SK-MEL-5 (cell line): ENCODE data around the gene FAF1. TPM values are rescaled to one million over a fixed set of nuclear protein-coding genes. Genes with fewer than 3 reads are reported as not detected.
"Not testable (repeated sequence)": the region's sequence is repeated elsewhere in the genome, so short reads cannot be mapped to it uniquely, and the experiment has no call there.

Experiments
- DNase-seq: peaks from one replicate; pipeline ENCODE4 v3.0.0-alpha.2; 2016; ENCODE audit warnings: low read depth, low spot score
- in situ Hi-C: cut with HindIII; loops from 2 replicates; pipeline ENCODE4 v1.10.0; 2016; ENCODE audit warnings: low sequenced_read_pairs, high pct_unique_total_duplicates, low pct_unique_long_range_greater_than_20kb
- total RNA-seq: library from RNA; depleted of rRNA; stranded (reverse); fragments of >200 nt; shearing (Covaris generic); gene quantifications from 2 replicates; pipeline ENCODE4 v1.2.3, GENCODE V29; 2014

FAF1 gene
- total RNA-seq, 1 experiment from 2014 or later = 73.3 TPM

DNA sequence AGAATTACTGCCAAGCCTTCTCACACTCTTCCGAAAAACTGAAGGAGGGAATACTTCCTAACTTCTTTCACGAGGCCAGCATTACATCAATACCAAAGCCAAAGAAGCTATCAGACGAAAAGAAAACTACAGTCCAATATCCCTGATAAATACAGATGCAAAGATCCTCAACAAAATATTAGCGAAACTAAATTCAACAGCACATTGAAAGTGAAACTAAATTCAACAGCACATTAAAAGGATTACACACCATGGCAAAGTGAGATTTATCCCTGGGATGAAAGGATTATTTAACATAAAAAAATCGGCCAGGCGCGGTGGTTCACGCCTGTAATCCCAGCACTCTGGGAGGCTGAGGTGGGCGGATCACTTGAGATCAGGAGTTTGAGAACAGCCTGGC is 176.8 kb downstream of the FAF1 start:
- no peak for DNase-seq
- in situ Hi-C loops = no loop called here

DNA sequence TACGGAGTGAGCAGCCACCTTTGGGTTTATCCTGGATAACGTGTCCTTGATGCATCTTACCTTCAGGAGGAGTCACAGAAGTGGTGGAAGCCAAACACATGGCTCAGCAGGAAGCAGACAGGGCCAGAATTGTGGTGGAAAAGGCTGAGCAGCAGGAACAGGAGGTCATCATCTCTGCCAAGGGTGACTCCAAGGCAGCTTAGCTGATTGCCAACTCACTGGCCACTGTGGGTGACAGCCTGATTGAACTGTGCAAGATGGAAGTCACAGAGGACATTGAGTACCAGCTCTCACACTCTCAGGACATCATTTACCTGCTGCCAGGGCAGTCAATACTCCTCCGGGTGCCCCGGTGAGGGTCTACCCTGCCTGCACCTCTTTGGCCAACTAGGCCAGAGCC is 179.3 kb downstream of the FAF1 start:
- in situ Hi-C loops = no loop called here
- DNase-seq = no peak

DNA sequence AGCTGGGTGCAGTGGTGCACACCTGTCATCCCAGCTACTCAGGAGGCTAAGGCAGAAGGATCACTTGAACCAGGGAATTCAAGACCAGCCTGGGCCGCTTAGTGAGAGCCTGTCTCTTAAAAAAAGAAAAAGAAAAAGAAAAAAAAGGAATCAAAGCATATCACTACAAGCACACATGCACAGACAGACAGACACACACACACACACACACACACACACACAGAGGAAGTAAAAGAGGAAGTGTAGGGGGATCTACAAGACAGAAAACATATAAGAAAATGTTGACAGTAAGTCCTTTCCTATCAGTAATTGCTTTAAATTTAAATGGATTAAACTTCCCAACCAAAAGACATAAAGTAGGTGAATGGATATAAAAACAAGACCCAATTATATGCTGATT is 180.3 kb downstream of the FAF1 start:
- DNase-seq = no peak
- in situ Hi-C loops = no loop called here

DNA sequence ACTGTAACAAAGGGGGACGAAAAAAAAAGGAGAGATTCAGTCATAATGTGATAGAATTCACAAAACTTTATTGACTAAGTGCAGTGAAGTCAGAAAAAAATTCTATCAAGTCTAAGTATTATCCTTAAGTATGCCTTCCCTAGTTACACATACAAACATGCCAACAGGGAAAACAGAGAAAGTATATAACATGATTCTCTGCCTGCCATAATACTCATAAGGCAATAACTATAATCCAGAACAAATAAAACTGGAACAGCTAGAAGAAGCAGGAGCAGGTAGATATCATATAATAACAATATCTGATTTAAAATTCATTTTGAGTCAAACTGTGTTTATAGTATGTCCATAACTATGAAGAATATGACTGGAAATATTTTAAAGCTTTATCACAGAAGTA is 184.3 kb downstream of the FAF1 start:
- DNase-seq = no peak
- in situ Hi-C loops = no loop called here

DNA sequence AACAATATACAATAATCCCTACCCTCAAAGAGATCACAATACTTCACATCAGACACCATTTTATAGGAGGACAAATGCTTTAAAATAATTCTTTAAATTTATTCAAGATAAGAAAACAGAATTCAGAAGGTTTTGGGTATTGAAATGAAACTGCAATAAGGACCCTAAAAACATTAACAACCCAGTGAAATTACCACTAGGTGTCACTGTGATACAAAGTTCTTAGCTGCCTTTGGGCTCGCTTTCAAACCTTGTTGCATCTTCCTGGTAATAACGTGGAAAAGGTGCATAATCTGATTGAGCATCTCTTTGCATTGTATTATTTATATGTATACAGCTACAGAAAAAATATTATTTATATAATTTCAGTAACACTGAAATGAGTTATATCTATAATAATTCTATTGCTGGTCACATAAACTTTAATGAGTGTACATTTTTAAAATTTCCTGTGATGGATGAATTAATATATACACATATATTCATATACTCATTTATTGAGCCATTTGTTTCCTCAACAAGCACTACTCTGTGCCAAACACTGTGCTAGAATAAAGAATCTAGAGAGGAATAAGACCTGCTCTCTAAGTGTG is 185.2 kb downstream of the FAF1 start:
- DNase-seq = peak; percentile 69
- in situ Hi-C loops = no loop called here

DNA sequence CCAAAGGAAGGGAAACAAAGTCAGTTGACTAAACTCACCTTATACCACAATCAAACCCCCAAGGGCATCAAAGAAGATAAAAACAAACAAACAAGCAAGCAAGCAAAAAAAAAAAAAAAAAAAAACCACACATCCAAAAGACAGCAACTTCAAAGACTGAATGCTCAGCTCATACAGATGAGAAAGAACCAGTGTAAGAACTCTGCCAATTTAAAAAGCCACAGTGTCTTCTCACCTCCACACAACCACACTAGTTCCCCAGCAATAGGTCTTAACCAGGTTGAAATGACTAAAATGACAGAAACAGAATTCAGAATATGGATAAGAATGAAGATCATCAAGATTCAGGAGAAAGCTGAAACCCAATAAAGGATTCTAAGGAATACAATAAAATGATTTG is 193.4 kb downstream of the FAF1 start:
- no peak for DNase-seq
- in situ Hi-C loops = no loop called here

DNA sequence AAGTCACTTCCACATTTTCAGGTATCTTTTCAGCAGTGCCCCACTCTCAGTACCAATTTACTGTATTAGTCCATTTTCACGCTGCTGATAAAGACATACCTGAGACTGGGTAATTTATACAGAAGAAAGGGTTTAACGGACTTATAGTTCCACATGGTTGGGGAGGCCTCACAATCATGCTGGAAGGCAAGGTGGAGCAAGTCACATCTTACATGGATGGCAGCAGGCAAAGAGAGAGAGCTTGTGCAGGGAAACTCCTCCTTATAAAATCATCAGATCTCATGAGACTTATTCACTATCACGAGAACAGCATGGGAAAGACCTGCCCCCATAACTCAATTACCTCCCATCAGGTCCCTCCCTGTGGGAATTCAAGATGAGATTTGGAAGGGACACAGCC is 203.5 kb downstream of the FAF1 start:
- in situ Hi-C loops, DNase-seq: not testable (repeated sequence)

DNA sequence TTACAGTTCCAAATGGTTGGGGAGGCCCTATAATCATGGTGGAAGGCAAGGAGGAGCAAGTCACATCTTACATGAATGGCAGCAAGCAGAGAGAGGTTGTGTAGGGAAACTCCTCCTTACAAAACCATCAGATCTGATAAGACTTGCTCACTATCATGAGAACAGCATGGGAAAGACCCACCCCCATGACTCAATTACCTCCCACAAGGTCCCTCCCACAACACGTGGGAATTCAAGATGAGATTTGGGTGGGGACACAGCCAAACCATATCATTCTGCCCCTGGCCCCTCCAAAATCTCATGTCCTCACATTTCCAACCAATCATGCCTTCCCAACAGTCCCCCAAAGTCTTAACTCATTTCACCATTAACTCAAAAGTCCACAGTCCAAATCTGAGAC is 205.3 kb downstream of the FAF1 start:
- in situ Hi-C loops, DNase-seq: not testable (repeated sequence)

DNA sequence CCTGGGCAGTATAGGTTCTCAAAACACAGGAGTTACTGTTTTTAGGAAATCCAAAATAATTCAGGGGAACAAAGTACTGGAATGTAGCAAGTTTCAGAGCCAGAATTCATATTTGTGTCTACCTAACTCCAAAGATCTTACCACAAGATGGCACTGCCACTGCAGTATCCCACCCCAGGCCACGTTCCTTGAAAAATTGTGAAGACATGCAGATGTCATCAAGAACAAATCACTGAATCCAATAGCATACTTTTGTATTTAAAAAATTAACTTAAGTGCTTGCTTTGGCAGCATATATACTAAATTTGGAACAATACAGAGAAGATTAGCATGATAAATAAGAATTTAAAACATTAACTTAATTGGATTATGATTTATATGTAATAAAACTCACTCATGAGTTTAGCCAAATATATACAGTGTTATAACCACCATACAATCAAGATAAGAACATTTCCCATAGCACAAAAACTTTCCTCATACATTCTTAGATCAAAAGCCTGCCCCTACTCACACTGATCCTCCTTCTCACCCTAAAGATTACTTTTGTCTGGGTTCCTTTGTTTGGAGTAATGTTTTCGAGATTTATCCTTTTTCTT is 209.9 kb downstream of the FAF1 start:
- in situ Hi-C loops = no loop called here
- DNase-seq = peak; percentile 63

DNA sequence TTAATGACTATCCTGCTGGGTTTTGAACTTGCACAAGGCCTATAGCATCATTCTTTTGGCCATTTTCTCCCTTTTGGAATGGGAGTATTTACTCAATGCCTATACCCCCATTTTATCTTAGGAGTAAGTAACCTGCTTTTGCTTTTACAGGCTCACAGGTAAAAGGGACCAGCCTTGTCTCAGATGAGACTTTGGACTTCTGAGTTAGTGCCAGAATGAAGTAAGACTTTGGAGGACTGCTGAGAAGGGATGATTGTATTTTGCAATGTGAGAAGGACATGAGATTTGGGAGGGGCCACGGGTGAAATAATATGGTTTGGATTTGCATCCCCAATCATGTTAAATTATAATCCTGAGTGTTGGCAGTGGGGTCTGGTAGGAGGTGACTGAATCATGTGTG is 212.7 kb downstream of the FAF1 start:
- no peak for DNase-seq
- in situ Hi-C loops = no loop called here

DNA sequence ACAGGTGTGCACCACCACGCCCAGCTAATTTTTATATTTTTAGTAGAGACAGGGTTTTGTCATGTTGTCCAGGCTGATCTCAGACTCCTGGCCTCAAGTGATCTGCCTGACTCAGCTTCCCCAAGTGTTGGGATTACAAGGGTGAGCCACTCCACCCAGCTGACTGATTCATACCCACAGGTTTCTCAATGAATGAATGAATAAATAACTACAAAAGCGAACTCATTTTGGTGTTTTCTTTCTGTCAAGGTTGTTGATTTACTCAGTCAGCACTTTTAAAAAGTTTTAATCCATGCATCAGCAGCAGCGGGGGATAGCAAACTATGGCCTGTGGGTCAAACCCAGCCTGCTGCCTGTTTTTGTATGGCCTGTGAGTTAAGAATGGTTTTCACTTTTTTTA is 217.5 kb downstream of the FAF1 start:
- DNase-seq = no peak
- in situ Hi-C loops = no loop called here

DNA sequence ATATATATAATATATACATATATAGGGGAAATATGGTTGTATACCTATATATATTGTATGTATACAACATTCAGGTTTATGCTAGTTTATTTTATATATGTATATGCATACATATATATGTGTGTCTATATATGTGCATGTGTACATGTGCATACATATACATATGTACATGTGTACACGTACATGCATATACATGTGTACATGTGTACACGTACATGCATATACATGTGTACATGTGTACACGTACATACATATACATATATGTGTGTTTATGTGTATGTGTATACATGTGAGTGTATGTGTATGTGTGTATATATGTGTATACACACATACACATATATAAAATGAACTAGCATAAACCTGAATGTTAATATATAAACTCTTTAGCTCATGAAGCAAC is 220.9 kb downstream of the FAF1 start:
- no peak for DNase-seq
- in situ Hi-C loops = no loop called here

DNA sequence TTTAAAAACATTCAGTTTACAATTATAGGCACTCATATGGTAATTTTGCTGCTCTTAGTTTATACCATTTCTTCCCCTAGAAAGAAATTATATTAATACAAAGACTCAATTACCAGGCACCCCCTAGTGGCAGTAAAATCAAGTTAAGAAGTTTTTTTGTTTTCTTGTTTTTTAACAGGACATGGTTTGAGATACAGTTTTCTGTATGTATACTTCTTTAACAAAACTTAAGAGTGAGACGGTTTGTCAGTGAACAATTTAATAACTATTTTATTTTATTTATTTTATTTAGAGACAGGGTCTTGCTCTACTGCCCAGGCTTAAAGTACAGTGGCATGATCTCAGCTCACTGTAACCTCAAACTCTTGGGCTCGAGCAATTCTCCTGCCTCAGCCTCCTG is 224.6 kb downstream of the FAF1 start:
- DNase-seq = peak; percentile 51
- in situ Hi-C loops = no loop called here

DNA sequence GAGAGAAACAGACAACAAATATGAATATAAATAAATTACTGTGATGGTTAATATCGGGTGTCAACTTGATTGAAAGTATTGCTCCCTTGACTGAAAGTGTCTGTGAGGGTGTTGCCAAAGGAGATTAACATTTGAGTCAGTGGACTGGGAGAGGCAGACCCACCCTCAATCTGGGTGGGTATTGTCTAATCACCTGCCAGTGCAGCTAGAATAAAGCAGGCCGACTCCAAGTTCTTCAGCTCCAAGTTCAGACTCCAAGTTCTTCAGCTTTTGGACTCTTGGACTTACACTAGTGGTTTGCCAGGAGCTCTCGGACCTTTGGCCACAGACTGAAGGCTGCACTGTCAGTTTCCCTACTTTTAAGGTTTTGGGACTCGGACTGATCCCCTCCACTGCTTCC is 232.5 kb downstream of the FAF1 start:
- DNase-seq, in situ Hi-C loops: not testable (repeated sequence)

DNA sequence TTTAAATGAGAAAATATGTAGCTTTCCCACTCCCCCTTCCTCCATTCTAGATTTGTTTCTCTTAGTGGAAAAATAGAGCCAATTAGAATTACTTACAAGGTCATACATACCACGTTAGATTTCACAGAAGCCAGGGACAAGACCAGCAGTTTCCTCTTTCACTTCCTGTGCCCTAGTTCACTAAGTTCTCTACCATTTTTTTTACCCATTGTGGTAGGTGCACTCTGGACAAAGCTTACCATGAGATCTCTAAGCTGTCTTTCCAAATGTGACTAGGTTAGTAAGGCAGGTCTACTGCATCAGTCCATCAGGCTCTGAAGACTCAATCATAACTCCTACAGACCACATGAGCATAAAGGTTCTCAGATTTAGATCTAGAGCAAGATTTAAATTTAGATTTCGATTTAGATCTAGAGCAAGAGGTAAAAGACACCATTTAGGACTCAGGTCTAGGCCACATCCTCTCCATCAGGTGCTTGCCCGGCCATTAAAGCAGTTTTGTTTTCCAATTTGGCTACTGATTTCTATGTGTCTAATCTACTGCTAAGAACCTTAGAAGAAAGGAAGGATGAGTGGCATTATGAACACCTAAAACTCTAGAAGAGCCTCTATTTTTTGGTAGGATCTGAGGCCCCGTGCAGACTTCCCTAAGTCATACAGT is 235.3 kb downstream of the FAF1 start:
- DNase-seq = no peak
- in situ Hi-C loops = no loop called here

DNA sequence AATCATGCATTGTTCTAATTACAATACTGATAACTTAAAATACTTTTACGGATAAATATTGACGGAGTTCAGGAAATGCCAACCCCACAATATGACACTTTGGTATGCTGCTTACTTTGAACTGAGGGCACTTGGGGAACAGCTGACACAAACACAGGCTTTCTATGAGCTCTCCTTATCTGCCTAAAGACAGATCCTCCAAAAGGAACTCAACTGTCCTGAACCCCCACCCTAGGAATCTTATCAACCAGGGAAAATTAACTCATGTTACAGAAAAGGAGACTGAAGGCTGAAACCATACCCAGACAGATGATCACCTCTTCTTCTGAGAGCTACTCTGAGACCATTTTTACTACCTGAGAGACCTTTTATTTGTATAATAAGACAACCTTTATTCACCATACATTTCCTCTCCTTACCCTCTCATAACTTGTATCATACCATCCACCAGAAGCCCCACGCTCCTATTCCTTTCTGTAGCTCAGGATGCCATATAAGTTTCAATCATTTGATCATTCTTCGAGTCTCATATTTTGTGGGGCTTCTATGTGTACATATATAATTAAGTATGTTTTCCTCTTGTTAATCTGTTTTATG is 239.5 kb downstream of the FAF1 start:
- in situ Hi-C loops = no loop called here
- DNase-seq = no peak

DNA sequence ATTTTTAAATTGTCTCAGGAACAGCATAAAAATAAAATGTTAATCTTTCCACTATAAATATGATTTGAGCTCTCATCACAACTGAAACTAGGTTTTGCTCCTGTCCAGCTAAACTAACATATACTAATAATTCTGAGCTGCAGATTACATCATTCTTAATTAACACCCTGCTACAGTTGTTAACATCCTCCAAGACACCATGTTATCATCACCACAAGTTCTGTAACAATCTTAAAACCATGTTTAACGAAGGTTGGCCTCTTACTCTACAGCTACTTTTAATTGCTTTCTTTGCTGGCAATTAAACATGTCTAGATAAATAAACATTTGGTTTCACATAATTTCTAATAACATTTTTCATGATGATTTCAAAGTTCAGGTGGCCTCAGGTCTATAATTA is 240.9 kb downstream of the FAF1 start:
- in situ Hi-C loops = no loop called here
- DNase-seq = no peak

DNA sequence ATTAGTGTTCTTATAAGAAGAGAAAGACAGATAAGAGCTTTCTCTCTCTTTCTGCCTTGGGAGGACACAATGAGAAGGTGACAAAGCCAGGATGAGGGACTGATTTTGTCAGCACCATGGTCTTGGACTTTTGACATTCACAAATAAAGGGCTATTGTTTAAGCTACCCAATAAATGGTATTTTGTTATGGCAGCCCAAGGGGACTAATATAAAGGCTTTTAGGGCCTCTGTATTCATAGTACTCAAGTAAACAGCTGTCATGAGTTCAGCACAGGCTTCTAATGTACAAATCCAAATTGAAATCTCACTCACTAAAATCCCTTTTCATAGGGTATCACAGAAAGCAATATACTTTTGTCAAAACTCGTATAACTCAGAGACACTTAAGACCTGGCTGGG is 242.7 kb downstream of the FAF1 start:
- DNase-seq = no peak
- in situ Hi-C loops = no loop called here

DNA sequence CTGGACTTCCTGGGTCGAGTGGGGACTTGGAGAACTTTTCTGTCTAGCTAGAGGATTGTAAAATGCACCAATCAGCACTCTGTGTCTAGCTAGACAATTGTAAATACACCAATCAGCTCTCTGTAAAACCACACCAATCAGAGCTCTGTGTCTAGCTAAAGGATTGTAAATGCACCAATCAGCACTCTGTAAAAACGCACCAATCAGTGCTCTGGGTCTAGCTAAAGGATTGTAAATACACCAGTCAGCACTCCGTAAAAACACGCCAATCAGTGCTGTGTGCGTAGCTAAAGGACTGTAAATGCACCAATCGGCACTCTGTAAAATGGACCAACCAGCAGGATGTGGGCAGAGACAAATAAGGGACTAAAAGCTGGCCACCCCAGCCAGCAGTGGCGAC is 243.6 kb downstream of the FAF1 start:
- in situ Hi-C loops, DNase-seq: not testable (repeated sequence)
